ENCODE results near the gene HPGDS.
"Not testable (repeated sequence)": the region's sequence is repeated elsewhere in the genome, so short reads cannot be mapped to it uniquely, and the experiment has no call there.

The HPGDS gene

GRCh38 chr4:94329933-94330332, 12.7 kb downstream of the HPGDS start:
- no peaks in the 10 kb centered on the region for H3K36me3 ChIP-seq (ENCODE audit: insufficient read depth, insufficient read length, low read length)
- no peak overlapping the region for H3K4me3 ChIP-seq (ENCODE audit: insufficient read length, low read depth)
- peaks cover 30% of the 10 kb centered on the region for H3K9me3 ChIP-seq (ENCODE audit: insufficient read depth, low read length)
- no peak for TF ChIP-seq SUZ12 (IDR thresholded peaks at IDR 0.05; ENCODE audit: extremely low read depth, insufficient read depth, insufficient read length)
- TF ChIP-seq YY1 (IDR thresholded peaks at IDR 0.05; ENCODE audit: insufficient read depth, insufficient read length) = no peak
- no peak for TF ChIP-seq ZNF274 (IDR thresholded peaks at IDR 0.05; ENCODE audit: low read depth, low read length)
- no peaks in the 10 kb centered on the region for H3K4me1 ChIP-seq (ENCODE audit: insufficient read depth, insufficient read length)
- no peak for DNase-seq (ENCODE audit: low read depth, low spot score)
- no peaks in the 10 kb centered on the region for H3K27me3 ChIP-seq (ENCODE audit: insufficient read depth, insufficient read length)
- no peak overlapping the region for H3K9ac ChIP-seq (ENCODE audit: insufficient read length, low read depth)

GRCh38 chr4:94325835-94326234, 16.8 kb downstream of the HPGDS start:
- Histone ChIP-seq H3K36me3 (ENCODE audit: insufficient read depth, insufficient read length, low read length) (no peaks in the 10 kb centered on the region), H3K4me3 (ENCODE audit: insufficient read length, low read depth) (no peak overlapping the region), H3K27me3 (ENCODE audit: insufficient read depth, insufficient read length) (no peaks in the 10 kb centered on the region), H3K9ac (ENCODE audit: insufficient read length, low read depth) (no peak overlapping the region), H3K9me3 (ENCODE audit: insufficient read depth, low read length) (peaks cover 30% of the 10 kb centered on the region), H3K4me1 (ENCODE audit: insufficient read depth, insufficient read length) (no peaks in the 10 kb centered on the region)
- no peak for DNase-seq (ENCODE audit: low read depth, low spot score)
- TF ChIP-seq YY1 (IDR thresholded peaks at IDR 0.05; ENCODE audit: insufficient read depth, insufficient read length) = no peak
- TF ChIP-seq ZNF274 (IDR thresholded peaks at IDR 0.05; ENCODE audit: low read depth, low read length) = no peak
- TF ChIP-seq SUZ12 (IDR thresholded peaks at IDR 0.05; ENCODE audit: extremely low read depth, insufficient read depth, insufficient read length) = no peak

- not testable (repeated sequence) for H3K36me3 ChIP-seq (ENCODE audit: insufficient read depth, insufficient read length, low read length); H3K27me3 ChIP-seq (ENCODE audit: insufficient read depth, insufficient read length); H3K9ac ChIP-seq (ENCODE audit: insufficient read length, low read depth); DNase-seq (ENCODE audit: low read depth, low spot score); H3K4me1 ChIP-seq (ENCODE audit: insufficient read depth, insufficient read length); H3K4me3 ChIP-seq (ENCODE audit: insufficient read length, low read depth)
- H3K9me3 ChIP-seq (ENCODE audit: insufficient read depth, low read length) = peaks cover 18% of the 10 kb centered on the region
Measured at GRCh38 chr4:94319927-94320326, 22.7 kb downstream of the HPGDS start.

GRCh38 chr4:94307231-94307871, 35.3 kb downstream of the HPGDS start:
- no peak for DNase-seq (ENCODE audit: low read depth, low spot score)
- no peak for TF ChIP-seq ZNF274 (IDR thresholded peaks at IDR 0.05; ENCODE audit: low read depth, low read length)
- TF ChIP-seq SUZ12 (IDR thresholded peaks at IDR 0.05; ENCODE audit: extremely low read depth, insufficient read depth, insufficient read length) = no peak
- TF ChIP-seq YY1 (IDR thresholded peaks at IDR 0.05; ENCODE audit: insufficient read depth, insufficient read length) = no peak
- Histone ChIP-seq H3K27me3 (ENCODE audit: insufficient read depth, insufficient read length) (no peaks in the 10 kb centered on the region), H3K4me3 (ENCODE audit: insufficient read length, low read depth) (no peak overlapping the region), H3K9ac (ENCODE audit: insufficient read length, low read depth) (no peak overlapping the region), H3K9me3 (ENCODE audit: insufficient read depth, low read length) (no peaks in the 10 kb centered on the region), H3K4me1 (ENCODE audit: insufficient read depth, insufficient read length) (no peaks in the 10 kb centered on the region), H3K36me3 (ENCODE audit: insufficient read depth, insufficient read length, low read length) (no peaks in the 10 kb centered on the region)

- H3K9ac ChIP-seq (ENCODE audit: insufficient read length, low read depth) = no peak overlapping the region
- no peak for DNase-seq (ENCODE audit: low read depth, low spot score)
- no peak for TF ChIP-seq ZNF274 (IDR thresholded peaks at IDR 0.05; ENCODE audit: low read depth, low read length)
- no peak for TF ChIP-seq YY1 (IDR thresholded peaks at IDR 0.05; ENCODE audit: insufficient read depth, insufficient read length)
- no peak for TF ChIP-seq SUZ12 (IDR thresholded peaks at IDR 0.05; ENCODE audit: extremely low read depth, insufficient read depth, insufficient read length)
Measured at GRCh38 chr4:94306713-94307112, 35.9 kb downstream of the HPGDS start.

GRCh38 chr4:94305466-94306225, 37.0 kb downstream of the HPGDS start:
- H3K9ac ChIP-seq (ENCODE audit: insufficient read length, low read depth) = no peak overlapping the region
- no peaks in the 10 kb centered on the region for H3K27me3 ChIP-seq (ENCODE audit: insufficient read depth, insufficient read length)
- DNase-seq (ENCODE audit: low read depth, low spot score) = no peak
- no peaks in the 10 kb centered on the region for H3K4me1 ChIP-seq (ENCODE audit: insufficient read depth, insufficient read length)
- H3K4me3 ChIP-seq (ENCODE audit: insufficient read length, low read depth) = no peak overlapping the region
- H3K9me3 ChIP-seq (ENCODE audit: insufficient read depth, low read length) = no peaks in the 10 kb centered on the region
- H3K36me3 ChIP-seq (ENCODE audit: insufficient read depth, insufficient read length, low read length) = no peaks in the 10 kb centered on the region
- TF ChIP-seq ZNF274 (IDR thresholded peaks at IDR 0.05; ENCODE audit: low read depth, low read length) = no peak

More at GRCh38 chr4:94306713-94307112, 35.9 kb downstream of the HPGDS start:
- no peaks in the 10 kb centered on the region for H3K9me3 ChIP-seq (ENCODE audit: insufficient read depth, low read length)
- no peak overlapping the region for H3K4me3 ChIP-seq (ENCODE audit: insufficient read length, low read depth)
- H3K36me3 ChIP-seq (ENCODE audit: insufficient read depth, insufficient read length, low read length) = no peaks in the 10 kb centered on the region
- no peaks in the 10 kb centered on the region for H3K27me3 ChIP-seq (ENCODE audit: insufficient read depth, insufficient read length)
- H3K4me1 ChIP-seq (ENCODE audit: insufficient read depth, insufficient read length) = no peaks in the 10 kb centered on the region

GRCh38 chr4:94304365-94304971, 38.2 kb downstream of the HPGDS start:
- H3K4me3 ChIP-seq (ENCODE audit: insufficient read length, low read depth) = no peak overlapping the region
- H3K27me3 ChIP-seq (ENCODE audit: insufficient read depth, insufficient read length) = no peaks in the 10 kb centered on the region
- DNase-seq (ENCODE audit: low read depth, low spot score) = peak; percentile 9
- H3K36me3 ChIP-seq (ENCODE audit: insufficient read depth, insufficient read length, low read length) = no peaks in the 10 kb centered on the region
- H3K4me1 ChIP-seq (ENCODE audit: insufficient read depth, insufficient read length) = no peaks in the 10 kb centered on the region
- no peak overlapping the region for H3K9ac ChIP-seq (ENCODE audit: insufficient read length, low read depth)
- H3K9me3 ChIP-seq (ENCODE audit: insufficient read depth, low read length) = no peaks in the 10 kb centered on the region
- no peak for TF ChIP-seq SUZ12 (IDR thresholded peaks at IDR 0.05; ENCODE audit: extremely low read depth, insufficient read depth, insufficient read length)
- no peak for TF ChIP-seq YY1 (IDR thresholded peaks at IDR 0.05; ENCODE audit: insufficient read depth, insufficient read length)
- no peak for TF ChIP-seq ZNF274 (IDR thresholded peaks at IDR 0.05; ENCODE audit: low read depth, low read length)
